NCI-H524 treated with DMSO at 0.1 percent for 48 hours (cell line): ENCODE data around the gene LIN28B.
"Not testable (repeated sequence)": the region's sequence is repeated elsewhere in the genome, so short reads cannot be mapped to it uniquely, and the experiment has no call there.

Source experiments
- DNase-seq: peaks from one replicate; lab custom pipeline; 2025; lab: John Stamatoyannopoulos, UW

The LIN28B gene

DNA sequence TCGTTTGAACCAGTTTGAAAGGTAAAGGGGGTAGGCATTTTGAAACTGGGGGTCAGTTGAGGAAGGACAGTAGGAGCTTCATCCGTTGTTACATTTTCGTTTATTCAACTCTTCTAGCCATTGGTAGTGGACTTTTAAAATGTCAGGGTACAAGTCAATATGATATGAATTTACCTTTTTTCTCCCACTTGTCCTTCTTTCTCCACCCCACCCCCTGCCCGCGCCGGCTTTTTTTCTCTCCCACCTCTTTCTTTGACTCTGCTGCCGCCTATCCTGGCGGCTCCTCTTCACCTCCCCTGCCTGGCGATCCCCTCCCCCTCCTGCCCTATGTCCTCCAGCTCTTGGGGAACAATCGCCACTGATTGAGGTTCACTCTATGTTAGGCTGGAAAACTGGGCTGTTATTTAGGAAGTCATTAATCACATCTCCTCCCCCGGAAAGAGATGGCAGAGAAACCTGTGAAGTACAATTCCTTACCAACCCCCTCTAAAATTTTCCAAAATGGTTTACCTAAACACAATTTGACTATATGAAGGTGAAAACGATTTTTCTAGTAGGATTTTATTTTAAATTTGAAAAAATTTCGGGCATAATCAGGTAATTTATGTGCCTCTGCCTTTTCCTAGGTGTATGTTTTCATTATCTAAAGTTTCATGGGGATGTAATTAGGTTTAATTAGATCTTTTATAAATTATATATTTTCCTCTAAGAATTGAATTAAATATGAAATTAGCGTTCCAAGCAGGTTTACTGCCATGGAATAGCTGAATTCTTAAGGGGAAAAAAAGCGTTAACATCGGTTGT is 778 bp upstream of the LIN28B start:
- no peak for DNase-seq

DNA sequence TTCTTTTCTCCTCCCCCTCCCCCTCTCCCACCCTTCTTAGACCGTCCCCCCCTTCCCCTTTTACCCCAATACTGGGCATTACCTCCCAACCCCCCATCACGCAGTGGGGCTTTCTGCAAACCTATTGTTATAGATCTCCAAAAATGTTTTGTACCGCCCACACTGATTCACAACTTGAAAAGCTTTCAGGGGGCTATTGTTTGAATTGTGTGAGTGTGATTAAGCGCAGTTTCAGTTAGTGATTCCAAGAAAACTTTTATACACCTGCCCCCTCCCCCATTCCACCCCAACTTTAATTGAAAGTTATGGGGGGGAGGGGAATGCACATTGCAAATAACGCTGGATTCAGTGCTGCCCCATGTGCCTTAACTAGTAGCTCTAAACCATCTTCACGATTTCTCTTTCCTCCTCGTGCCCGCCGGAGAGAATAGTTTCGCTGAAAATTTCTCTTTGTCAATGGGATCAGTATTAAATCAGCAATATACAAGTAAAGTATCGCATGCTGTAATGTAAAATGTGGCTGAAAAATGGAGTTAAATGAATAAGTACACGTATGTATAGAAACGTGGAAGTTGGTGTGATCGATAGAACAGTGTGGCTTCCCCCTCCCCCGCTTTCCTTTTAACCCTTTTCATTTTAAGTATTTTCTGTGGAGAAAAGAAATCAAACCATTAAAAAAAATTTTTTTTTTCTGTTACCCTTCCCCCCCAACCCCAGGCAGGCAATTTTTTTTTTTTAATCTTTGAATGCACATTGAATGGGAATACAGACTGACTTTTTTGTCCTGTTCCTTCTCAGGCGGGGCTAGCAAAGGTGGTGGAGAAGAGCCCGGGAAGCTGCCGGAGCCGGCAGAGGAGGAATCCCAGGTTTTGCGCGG is 632 bp downstream of the LIN28B start:
- DNase-seq: no peak

DNA sequence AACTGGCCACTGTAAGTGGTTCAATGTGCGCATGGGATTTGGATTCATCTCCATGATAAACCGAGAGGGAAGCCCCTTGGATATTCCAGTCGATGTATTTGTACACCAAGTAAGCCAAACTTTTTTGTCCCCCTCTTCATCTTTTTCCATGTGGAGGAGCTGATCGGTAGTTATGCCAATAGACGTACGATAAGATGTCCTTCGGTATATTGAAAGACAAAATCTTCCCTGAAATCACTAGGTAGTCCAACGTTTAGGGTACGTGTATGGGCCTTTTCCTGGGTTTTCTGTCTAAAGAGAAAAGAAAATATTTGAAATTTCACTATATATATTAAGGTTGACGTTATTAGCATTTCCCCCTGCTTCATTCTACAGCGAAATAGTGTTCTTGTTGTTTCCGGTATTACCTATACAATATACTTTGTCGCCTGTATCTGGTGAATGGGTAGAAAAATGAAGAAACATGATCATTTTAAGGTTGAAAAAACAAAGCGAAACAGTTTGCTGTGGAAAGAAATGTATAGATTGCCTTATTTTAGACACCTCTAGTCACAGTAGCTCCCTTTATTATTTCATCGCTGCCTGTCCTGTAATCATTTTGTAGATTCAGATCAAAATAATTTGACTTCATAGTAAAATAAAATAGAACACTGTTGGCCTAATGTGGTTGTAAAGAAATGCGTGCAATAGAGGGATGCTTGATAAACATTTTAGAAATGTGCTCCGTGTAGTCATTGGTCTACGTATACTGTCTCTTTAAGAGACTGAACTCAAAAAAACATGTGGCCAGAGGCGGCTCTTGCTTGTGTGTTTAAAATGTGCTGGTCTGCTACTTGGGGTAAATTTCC is 1.5 kb downstream of the LIN28B start:
- no peak for DNase-seq

DNA sequence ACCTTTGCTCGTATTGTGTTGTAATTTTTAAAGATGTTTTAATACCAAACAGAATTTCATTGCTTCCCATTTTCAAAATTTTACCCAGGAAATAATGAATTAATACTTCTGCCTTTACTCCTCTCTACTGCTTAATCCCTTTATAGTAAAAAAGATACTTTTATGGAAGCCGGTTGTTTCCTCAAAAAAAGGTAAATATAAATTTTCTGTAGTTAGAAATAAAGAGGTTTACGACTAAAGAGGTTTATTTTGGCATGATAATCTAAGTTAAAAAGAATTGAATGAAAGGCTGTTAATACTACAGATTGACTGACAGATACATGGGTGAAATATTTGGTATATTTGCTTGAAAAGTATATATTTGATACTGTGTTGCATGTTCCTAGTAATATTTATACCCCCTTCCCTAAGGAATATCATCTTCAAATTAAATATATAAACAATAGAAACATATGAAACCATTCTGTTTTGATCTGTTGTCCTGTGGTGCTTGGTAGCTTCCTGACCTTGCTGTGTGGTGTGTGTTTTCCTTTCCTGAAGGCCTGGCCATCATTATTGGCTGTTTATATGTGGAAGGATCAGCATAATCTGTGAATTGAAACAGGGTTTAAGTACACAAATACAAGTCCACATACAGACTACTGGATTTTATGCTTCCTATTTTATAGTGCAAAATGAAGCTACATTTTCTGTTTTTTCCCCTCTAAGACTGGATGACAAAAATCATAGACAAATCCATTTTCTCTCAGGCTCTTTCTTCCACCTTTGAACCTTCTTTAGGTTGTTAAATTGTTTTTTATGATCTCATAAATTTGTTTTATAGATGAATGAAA is 2.3 kb downstream of the LIN28B start:
- DNase-seq: no peak

DNA sequence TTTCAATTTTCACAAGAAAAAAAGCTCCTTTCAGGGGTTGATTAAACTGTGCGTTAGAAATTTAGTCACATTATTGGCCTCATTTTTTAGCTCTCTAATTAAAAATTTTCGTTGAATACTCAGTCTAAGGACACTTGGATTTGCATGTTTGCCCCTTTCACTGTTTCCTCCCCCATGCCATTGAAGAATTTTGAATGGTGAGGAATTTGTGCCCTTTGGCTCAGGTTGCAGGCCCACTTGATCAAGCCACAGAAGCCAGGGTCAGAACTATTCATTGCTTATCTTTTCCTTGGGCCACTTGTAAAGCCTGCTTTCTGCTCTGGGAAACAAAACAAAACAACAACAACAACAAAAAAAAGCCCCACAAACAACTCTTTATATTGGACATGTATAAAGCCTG is 12.2 kb downstream of the LIN28B start:
- no peak for DNase-seq

DNA sequence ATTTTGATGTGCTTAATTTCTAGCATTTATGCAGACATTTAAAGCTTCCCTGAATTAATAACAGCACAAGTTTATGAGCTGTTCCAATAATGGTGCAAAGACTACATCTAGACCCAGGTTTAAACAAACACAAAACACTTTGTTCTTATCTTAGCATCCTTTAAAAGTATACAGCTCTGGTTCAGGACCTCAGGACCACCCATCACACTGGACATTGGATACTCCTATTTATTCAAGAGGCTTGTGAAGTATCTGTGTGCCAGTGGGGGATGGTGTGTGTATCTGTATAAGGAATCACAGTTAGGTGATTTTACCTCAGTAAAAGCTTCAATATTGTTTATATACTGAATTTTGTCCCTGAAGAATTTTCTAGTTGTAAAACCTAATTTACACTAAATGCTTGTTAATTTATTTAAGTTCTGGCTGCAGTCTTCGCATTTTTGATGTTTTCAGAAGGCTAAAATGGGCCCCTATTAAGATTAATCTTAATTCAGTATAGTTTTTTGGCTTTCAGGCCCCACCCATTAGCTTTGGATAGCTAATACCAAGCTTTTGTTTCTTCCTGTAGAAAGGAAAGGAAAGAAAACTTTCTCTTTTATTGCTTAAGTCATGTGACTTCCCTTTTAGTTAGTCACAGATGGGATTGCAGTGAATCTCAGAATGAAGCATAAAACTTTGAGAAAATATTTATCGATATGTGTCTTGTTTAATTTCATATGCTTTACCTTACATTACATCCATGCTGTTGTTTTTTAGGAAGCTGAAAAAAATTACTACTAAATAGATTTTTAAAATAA is 13.1 kb downstream of the LIN28B start:
- no peak for DNase-seq

DNA sequence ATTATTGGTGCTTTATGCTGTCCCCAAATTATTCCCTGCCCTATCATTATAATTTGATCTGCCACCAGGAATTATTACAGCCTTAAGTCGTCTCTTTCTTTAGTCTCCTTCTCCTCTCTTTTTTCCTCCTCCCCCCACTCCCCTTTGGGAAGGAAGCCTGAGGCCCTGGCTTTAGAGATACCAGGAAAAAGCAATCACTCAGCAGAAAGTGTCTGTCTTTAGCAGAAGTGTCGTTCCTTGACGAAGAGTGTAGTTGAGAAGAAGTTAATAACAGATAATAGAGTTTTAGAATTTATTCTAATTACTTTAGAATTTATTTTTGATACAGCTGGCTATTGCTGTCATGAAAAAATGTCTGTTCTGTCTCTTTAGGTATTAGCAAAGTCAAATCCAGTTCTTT is 16.5 kb downstream of the LIN28B start:
- DNase-seq: no peak

DNA sequence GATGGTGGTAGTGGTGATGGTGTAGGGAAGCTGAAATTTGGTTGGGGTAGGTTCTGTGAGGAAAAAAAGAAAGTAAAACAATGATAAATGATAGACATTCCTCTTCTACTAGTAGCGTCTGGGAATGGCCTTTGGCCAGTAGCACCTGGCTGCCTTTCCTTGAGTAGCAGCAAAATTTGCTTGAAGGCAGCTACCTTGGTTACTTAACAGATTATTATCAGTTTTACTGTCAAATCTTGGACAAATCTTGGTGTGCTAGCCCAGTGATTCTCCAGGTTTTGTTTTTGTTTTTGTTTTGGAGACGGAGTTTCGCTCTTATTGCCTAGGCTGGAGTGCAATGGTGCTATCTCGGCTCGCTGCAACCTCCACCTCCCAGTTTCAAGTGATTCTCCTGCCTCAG is 26.4 kb downstream of the LIN28B start:
- DNase-seq: no peak

DNA sequence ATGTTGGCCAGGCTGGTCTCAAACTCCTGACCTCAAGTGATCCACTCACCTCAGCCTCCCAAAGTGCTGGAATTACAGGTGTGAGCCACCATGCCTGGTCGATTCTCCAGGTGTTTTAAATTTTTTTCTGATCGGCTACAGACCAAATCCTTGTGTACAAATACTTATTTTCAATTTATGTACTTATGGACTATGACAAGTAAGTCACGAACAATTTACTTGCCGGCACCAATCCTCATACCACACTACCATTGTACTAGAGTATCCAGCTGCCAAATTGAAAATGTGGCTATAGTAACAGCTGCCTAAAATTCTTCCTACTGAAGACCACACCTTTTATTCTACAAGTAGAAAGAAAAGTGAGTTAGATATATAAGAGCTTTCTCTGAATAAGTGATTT is 26.9 kb downstream of the LIN28B start:
- no peak for DNase-seq

DNA sequence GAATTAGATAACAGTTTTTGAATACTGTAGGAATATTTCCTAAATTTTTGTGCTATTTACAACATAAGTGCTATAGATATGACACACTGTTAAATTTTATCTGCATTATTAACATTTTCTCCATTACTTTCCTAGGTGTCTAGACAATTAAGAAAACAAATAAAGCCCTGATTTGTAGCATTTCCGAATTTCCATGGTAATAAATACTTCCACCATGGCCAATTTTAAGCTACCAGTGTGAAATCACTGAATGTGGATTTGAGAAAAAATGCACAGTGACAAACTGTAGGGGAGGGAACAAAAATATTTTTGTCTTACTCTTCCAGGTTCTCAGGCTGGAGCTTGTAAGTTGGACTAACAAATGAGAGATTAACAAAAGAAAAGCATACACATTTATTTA is 27.9 kb downstream of the LIN28B start:
- DNase-seq: no peak

DNA sequence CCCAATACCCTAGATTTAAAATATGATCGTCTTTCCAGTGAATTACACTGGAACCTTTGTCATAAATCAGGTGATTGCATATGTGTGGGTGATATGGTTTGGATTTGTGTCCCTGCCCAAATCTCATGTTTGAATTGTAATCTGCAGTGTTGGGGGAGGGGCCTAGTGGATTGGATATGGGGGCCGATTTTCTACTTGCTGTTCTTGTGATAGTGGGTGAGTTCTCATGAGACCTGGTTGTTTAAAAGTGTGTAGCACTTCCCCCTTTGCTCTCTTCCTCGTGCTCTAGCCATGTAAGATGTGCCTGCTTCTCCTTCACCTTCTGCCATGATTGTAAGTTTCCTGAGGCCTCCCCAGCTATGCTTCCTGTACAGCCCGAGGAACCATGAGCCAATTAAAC is 29.0 kb downstream of the LIN28B start:
- not testable (repeated sequence) for DNase-seq

DNA sequence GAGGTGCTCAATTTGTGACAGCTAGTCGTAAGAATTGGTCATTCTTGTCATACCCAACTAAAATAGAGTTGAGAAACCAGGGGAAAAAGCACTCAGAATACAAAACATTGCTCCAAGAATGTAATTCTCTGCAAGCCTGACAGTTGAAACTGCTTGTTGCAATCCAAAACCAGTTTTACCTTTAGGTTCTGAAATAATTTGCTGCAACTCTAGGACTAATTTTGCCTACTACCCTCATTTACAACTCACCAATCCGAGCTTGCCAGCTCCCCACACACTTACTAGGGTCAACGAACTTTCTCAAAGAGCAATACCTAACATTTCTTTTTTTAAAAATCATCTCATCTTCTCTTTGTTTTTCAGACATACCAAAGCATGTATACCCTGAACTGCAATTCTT is 29.7 kb downstream of the LIN28B start:
- no peak for DNase-seq

DNA sequence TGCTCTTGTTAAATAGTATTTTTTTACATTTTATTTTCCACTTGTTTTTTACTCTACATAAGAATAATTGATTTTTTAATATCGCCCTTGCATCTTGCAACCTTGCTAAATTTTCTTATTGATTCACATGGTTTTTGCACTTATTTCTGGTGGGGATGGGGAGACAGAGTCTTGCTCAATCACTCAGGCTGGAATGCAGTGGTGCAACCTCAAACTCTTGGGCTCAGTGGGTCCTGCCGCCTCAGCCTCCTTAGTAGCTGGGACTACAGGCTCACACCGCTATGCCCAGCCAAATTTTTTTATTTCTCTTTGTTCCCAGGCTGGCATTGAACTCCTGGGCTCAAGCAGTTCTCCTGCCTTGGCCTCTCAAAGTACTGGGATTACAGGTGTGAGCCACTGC is 30.3 kb downstream of the LIN28B start:
- no peak for DNase-seq

DNA sequence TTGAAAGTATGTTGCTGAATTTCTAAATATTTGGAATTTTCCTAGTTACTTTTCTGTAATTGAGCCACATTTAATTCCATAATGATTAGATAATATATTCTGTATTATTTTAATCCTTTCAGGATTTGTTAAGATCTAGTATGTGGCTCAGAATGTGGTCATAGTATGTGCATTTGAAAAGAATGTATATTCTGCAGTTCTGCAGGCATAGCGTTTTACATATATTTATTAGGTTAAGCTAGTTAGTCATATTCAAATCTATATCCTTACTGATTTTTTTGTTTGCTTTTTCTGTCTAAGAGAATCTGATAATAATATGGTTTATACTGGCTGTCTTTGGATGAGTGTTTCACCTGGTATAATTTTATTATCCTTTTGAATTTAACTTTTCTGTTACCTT is 33.2 kb downstream of the LIN28B start:
- no peak for DNase-seq

DNA sequence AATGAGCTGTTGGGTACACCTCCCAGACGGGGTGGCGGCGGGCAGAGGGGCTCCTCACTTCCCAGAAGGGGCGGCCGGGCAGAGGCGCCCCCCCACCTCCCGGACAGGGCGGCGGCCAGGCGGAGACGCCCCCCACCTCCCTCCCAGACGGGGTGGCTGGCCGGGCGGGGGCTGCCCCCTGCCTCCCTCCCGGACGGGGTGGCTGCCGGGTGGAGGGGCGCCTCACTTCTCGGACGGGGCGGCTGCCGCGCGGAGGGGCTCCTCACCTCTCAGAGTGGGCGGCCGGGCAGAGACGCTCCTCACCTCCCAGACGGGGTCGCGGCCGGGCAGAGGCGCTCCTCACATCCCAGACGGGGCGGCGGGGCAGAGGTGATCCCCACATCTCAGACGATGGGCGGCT is 34.2 kb downstream of the LIN28B start:
- not testable (repeated sequence) for DNase-seq

DNA sequence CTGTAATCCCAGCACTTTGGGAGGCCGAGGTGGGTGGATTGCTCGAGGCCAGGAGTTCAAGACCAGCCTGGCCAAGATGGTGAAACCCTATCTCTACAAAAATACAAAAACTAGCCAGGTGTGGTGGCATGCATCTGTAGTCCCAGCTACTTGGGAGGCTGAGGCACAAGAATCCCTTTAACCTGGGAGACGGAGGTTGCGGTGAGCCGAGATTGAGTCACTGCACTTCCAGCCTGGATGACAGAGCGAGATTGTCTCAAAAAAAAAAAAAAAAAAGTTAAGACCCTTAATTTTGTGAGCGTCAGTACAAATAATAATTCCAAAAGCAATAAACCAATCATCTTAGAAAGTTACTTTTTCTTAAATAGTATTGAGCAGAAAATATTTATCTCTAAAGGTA is 36.7 kb downstream of the LIN28B start:
- DNase-seq: not testable (repeated sequence)

DNA sequence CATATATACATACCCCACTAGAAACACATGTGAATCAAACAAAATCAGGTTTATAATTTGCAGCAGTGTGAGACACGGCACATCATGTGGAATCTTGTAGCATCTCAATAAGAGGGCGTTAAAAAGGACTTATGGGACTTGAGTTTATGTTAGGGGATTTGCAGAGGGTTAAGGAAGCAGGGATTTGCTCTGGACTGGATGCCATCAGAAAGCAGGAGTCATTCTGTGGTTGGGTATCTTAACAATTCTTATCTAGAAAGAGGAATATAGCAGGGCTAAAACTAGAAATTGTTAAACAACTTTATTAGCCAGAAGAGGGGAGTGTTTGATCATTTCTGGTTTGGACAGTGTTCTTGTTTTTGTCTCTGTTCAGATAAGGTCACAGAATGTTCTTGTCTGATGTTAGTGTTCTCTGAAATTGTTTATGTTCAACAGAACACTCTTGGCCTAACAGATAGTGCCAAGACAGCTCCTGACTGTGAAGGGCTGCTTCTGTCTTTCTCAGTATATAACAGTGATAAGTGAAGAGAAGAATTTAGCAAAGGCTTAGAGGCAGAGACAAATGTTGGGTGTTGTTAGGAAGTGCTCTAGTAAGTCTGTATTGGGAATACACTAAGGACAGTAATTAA is 39.2 kb downstream of the LIN28B start:
- no peak for DNase-seq

DNA sequence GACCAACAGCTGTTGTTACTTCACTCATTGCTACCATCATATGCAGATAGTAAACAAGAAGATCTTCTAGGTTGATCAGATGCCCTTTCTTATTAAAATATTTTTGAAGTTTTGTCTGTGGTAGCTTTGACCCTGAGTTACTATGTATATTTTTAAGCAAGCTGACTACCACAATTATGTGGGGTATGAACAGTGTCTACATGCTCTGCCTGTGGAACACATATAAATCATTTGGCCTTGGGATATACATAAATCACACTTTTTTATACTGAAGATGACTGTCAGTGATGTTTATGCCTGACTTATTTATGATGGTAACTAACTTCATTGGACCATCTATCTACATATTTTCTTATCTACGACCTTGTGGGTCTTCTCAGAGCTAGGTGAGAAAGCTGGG is 44.2 kb downstream of the LIN28B start:
- DNase-seq: no peak

DNA sequence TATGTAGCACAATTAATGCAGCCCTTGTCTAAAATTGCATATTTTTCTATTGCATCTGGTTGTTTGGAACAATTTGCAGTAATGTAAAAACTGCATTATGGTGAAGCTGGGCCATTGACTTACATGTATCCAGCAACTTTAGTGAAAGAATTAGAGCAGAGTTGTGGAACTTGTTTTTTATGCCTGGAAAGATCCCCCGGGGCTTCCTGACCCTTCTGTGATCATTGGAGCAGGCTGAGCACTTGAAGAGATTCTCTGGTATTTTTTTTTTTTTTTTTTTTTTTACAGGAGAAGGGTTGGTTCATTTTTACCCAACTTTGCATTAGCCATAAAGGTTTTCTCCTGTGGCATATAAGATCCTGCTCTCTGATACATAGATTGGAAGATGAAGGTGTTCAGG is 45.0 kb downstream of the LIN28B start:
- DNase-seq: no peak

DNA sequence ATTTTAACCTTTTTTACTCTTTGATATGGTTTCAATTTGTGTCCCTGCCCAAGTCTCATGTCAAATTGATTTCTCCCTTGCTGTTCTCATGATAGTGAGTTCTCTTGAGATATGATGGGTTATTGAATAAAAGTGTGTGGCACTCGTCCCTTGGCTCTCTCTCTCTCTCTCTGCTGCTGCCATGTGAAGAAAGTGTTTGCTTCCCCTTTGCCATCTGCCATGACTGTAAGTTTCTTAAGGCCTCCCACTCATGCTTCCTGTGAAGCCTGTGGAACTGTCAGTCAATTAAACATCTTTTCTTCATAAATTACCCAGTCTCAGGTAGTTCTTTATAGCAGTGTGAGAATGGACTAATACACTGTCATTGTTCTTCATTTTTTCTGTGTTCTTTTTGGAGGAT is 48.5 kb downstream of the LIN28B start:
- no peak for DNase-seq
